Endothelial cell (in vitro differentiated cells): ENCODE data around the gene BASP1. TPM values are rescaled to one million over a fixed set of nuclear protein-coding genes. Genes with fewer than 3 reads are reported as not detected.

ENCODE experiments used
- DNase-seq: peaks from one replicate; pipeline ENCODE4 v3.0.0; 2021; ENCODE audit warnings: low spot score
- H3K27ac Mint-ChIP-seq: one replicate; pipeline ENCODE4 v1.8.0; 2021; ENCODE audit warnings: mixed read lengths, inconsistent platforms; ENCODE audit not compliant: unreplicated experiment
- H3K27me3 Mint-ChIP-seq: one replicate; pipeline ENCODE4 v1.8.0; 2021; ENCODE audit warnings: mild to moderate bottlenecking, moderate library complexity, mixed read lengths, inconsistent platforms; ENCODE audit not compliant: unreplicated experiment
- H3K36me3 Mint-ChIP-seq: one replicate; pipeline ENCODE4 v1.8.0; 2021; ENCODE audit warnings: mild to moderate bottlenecking, low read depth, mixed read lengths, inconsistent platforms; ENCODE audit not compliant: unreplicated experiment
- H3K4me1 Mint-ChIP-seq: one replicate; pipeline ENCODE4 v1.8.0; 2021; ENCODE audit warnings: mild to moderate bottlenecking, mixed read lengths, inconsistent platforms; ENCODE audit not compliant: unreplicated experiment
- H3K4me3 Mint-ChIP-seq: one replicate; pipeline ENCODE4 v1.8.0; 2021; ENCODE audit warnings: mild to moderate bottlenecking, mixed read lengths, inconsistent platforms; ENCODE audit not compliant: unreplicated experiment
- H3K9me3 Mint-ChIP-seq: one replicate; pipeline ENCODE4 v1.8.0; 2021; ENCODE audit warnings: mixed read lengths, inconsistent platforms; ENCODE audit not compliant: unreplicated experiment
- total RNA-seq: library from RNA; stranded (reverse); fragmentation: NEBNext Ultra II Directional; extraction: Animal tissue kit (Norgen Biotek cat#: 25700); gene quantifications from one replicate; pipeline ENCODE4 v1.2.1, GENCODE V29; 2021; ENCODE audit not compliant: unreplicated experiment
- TF ChIP-seq, protein P1 (sequence below): fragments of 200-600 bp; sonication (generic); IDR thresholded peaks from one replicate; pipeline ENCODE4 v1.5.0; 2021; ENCODE audit warnings: antibody characterized with exemption; ENCODE audit not compliant: unreplicated experiment

The BASP1 gene
- total RNA-seq, 1 donor from 2014 or later, result 95.2 TPM

DNA sequence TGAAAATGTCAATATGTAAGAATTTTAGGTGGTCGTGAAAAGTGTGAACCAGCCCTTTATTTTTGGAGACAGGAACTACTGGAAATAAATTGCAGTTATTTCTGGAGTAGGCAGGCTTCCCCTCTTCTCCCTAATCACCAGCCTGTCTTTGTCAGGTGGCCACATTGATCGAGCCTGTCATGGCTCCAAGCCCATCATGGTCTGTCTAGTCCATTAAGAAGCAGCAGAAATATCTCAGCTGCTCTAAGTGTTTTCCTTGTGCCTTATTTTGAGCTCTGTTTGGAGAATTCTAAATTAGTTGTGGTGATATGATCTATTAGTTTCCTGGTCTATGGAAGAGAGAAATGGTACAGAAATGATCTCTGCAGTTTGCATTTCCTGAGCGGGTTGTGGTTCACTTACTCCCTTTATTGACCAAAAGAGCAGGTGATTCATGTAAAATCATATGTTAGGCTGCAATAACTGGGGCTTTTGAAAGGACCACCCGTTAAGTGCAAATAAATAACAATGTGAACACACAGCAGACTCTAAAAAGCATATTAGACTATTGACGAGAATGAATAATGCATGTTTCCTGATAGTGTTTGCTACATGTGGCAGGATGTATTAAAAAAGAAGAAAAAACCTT is 42.3 kb downstream of the BASP1 start:
- Mint-ChIP-seq H3K36me3 (peaks cover 4% of the 10 kb centered on the region), H3K4me1 (no peaks in the 10 kb centered on the region), H3K9me3 (no peaks in the 10 kb centered on the region), H3K27ac (no peak overlapping the region), H3K27me3 (no peaks in the 10 kb centered on the region), H3K4me3 (no peak overlapping the region)
- TF ChIP-seq, protein P1, sequence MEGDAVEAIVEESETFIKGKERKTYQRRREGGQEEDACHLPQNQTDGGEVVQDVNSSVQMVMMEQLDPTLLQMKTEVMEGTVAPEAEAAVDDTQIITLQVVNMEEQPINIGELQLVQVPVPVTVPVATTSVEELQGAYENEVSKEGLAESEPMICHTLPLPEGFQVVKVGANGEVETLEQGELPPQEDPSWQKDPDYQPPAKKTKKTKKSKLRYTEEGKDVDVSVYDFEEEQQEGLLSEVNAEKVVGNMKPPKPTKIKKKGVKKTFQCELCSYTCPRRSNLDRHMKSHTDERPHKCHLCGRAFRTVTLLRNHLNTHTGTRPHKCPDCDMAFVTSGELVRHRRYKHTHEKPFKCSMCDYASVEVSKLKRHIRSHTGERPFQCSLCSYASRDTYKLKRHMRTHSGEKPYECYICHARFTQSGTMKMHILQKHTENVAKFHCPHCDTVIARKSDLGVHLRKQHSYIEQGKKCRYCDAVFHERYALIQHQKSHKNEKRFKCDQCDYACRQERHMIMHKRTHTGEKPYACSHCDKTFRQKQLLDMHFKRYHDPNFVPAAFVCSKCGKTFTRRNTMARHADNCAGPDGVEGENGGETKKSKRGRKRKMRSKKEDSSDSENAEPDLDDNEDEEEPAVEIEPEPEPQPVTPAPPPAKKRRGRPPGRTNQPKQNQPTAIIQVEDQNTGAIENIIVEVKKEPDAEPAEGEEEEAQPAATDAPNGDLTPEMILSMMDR, result no peak
- no peak for DNase-seq

DNA sequence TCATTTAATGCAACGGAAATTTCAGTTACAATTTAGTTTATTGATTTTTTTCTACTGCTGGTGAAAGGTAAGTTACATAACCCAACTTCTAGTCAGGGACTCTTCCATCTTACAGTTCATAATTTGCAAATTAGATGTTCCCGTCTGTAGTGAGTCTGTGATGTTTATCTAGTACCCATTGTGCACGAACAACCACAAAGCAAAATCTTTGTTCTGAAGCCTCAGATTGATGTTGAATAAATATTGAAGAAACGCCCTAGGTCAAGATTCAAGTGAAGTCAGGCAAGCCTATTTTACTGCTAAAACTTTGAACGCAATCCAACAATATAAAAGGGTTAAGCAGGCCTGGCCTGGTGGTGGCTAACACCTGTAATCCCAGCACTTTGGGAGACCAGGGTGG is 43.1 kb downstream of the BASP1 start:
- Mint-ChIP-seq H3K27ac (no peak overlapping the region), H3K4me1 (no peaks in the 10 kb centered on the region), H3K4me3 (no peak overlapping the region), H3K9me3 (no peaks in the 10 kb centered on the region), H3K36me3 (peaks cover 4% of the 10 kb centered on the region), H3K27me3 (no peaks in the 10 kb centered on the region)
- TF ChIP-seq, protein P1, result no peak
- DNase-seq, result no peak

DNA sequence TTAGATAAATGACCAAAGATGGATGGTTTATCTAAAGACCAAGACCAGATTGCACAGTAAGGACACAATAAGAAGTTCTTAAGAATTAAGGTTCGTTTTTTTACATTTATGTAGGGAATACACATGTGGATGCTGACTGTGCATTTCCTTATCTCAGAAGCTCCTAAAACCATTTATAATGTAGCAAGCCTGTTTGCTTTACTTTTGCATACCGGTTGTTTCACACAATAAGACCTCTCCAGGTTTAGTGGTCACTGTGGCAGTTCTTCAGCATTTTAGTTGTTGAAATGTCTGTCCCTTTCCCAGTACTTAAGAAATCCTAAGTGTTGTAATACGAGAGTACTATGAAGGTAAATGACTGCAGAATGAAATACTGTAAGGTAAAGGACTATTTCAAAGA is 43.6 kb downstream of the BASP1 start:
- H3K9me3 Mint-ChIP-seq, result no peaks in the 10 kb centered on the region
- peaks cover 4% of the 10 kb centered on the region for H3K36me3 Mint-ChIP-seq
- no peak overlapping the region for H3K4me3 Mint-ChIP-seq
- no peak for DNase-seq
- no peaks in the 10 kb centered on the region for H3K27me3 Mint-ChIP-seq
- TF ChIP-seq, protein P1, result no peak
- no peak overlapping the region for H3K27ac Mint-ChIP-seq
- H3K4me1 Mint-ChIP-seq, result no peaks in the 10 kb centered on the region

DNA sequence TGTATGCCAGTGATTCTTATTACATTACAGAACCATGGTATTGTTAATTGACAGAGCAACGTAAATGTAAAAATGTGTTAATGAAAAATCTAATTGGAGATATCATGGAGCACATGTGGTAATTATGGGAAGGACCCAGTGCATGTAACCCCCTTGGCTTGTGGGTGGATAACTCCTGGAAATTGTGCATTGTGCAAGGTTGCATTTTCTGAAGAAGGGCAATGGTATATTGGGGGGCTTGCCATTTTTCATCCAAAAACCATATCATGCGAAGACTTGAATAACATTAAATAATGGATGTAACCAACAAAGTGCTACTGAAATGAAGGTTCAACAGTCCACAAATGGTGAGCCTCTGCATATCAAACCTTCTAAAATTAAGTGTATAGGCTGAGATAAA is 47.6 kb downstream of the BASP1 start:
- peaks cover 4% of the 10 kb centered on the region for H3K36me3 Mint-ChIP-seq
- peaks cover 2% of the 10 kb centered on the region for H3K4me1 Mint-ChIP-seq
- H3K27me3 Mint-ChIP-seq, result no peaks in the 10 kb centered on the region
- TF ChIP-seq, protein P1, result no peak
- no peaks in the 10 kb centered on the region for H3K9me3 Mint-ChIP-seq
- H3K4me3 Mint-ChIP-seq, result no peak overlapping the region
- H3K27ac Mint-ChIP-seq, result no peak overlapping the region
- no peak for DNase-seq

DNA sequence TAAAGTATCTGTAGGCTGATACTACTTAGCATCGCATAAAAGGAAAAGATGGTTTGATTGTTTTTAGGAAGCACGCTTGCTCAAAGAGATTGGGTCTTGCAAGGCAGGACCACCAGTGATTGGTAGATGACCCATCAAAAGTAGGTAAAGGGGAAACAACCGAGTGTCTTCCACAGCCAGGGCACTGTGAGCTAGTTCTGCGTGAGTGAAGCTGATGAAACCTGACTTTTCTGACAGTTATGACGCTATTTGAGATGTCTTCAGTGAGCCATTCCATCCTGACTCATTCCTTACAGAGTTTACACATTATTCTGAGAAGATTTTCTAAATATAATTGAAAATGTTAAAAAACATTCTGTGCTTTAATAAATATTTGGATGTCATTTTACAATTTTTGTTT is 49.7 kb downstream of the BASP1 start:
- H3K4me1 Mint-ChIP-seq, result peaks cover 2% of the 10 kb centered on the region
- TF ChIP-seq, protein P1, result no peak
- H3K27me3 Mint-ChIP-seq, result no peaks in the 10 kb centered on the region
- no peaks in the 10 kb centered on the region for H3K9me3 Mint-ChIP-seq
- H3K36me3 Mint-ChIP-seq, result peaks cover 4% of the 10 kb centered on the region
- no peak for DNase-seq
- H3K4me3 Mint-ChIP-seq, result no peak overlapping the region
- H3K27ac Mint-ChIP-seq, result no peak overlapping the region
